A673 (cell line): ENCODE measurements around the gene SPATA25. TPM values are rescaled to one million over a fixed set of nuclear protein-coding genes. Genes with fewer than 3 reads are reported as not detected.

ENCODE experiments used
- BruUV-seq: library from RNA; stranded (reverse); fragments of 400-500 nt; replicated peaks from 2 replicates; lab custom pipeline; 2021; lab: Mats Ljungman, UMichigan
- CTCF ChIA-PET: fragments of 300-600 bp; sonication (Branson Sonifier 250); formaldehyde crosslinking; loops from one replicate; lab custom pipeline; 2022; ENCODE audit warnings: antibody characterized with exemption; lab: Charles Lee
- POLR2A ChIA-PET: fragments of 300-600 bp; sonication (Branson Sonifier 250); formaldehyde crosslinking; loops from one replicate; lab custom pipeline; 2022; ENCODE audit warnings: antibody characterized with exemption; ENCODE audit not compliant: low non-redundant PET; lab: Charles Lee
- DNase-seq: peaks from one replicate; pipeline ENCODE4 v3.0.0-alpha.2; 2015; ENCODE audit warnings: low spot score
- H3K27ac ChIP-seq: fragments of 200-600 bp; sonication (generic); 2 replicates; pipeline ENCODE4 v1.5.1; 2016; ENCODE audit warnings: mixed run types, low read depth, mild to moderate bottlenecking, mixed read lengths, antibody characterized with exemption, low read length; ENCODE audit not compliant: poor library complexity, severe bottlenecking
- H3K27me3 ChIP-seq: fragments of 200-600 bp; sonication (generic); replicated peaks from 2 replicates; pipeline ENCODE4 v1.6.1; 2017; ENCODE audit warnings: mixed run types, low read depth, mild to moderate bottlenecking, mixed read lengths, antibody characterized with exemption, low read length; ENCODE audit not compliant: insufficient read depth, poor library complexity
- H3K36me3 ChIP-seq: fragments of 200-600 bp; sonication (generic); 2 replicates; pipeline ENCODE4 v1.6.1; 2016; ENCODE audit warnings: mixed run types, mild to moderate bottlenecking, mixed read lengths, antibody characterized with exemption, low read length; ENCODE audit not compliant: insufficient read depth, poor library complexity, severe bottlenecking
- H3K4me1 ChIP-seq: fragments of 200-600 bp; sonication (generic); 2 replicates; pipeline ENCODE4 v1.6.1; 2017; ENCODE audit warnings: mixed run types, mild to moderate bottlenecking, mixed read lengths, antibody characterized with exemption, low read length; ENCODE audit not compliant: insufficient read depth, poor library complexity, severe bottlenecking
- H3K4me3 ChIP-seq: fragments of 200-600 bp; sonication (generic); 2 replicates; pipeline ENCODE4 v1.5.1; 2016; ENCODE audit warnings: low read depth, mixed run types, mild to moderate bottlenecking, mixed read lengths, low read length; ENCODE audit not compliant: poor library complexity, severe bottlenecking
- H3K9me3 ChIP-seq: fragments of 200-600 bp; sonication (generic); 2 replicates; pipeline ENCODE4 v1.6.1; 2016; ENCODE audit warnings: mixed run types, low read depth, mild to moderate bottlenecking, mixed read lengths, antibody characterized with exemption, low read length; ENCODE audit not compliant: poor library complexity, severe bottlenecking
- EZH2 ChIP-seq: fragments of 200-600 bp; sonication (generic); IDR thresholded peaks from 2 replicates; pipeline ENCODE4 v1.6.1; 2017; ENCODE audit warnings: borderline replicate concordance, low read depth, mild to moderate bottlenecking, mixed read lengths, antibody characterized with exemption, low read length; ENCODE audit not compliant: poor library complexity, severe bottlenecking
- intact Hi-C: fragments of 100-400 bp; cut with micrococcal nuclease; formaldehyde crosslinking; loops from one replicate; pipeline ENCODE4 v1.10.0; 2022; ENCODE audit not compliant: unreplicated experiment
- total RNA-seq: library from RNA; stranded (reverse); gene quantifications from 2 replicates; pipeline ENCODE4 v1.2.3, GENCODE V29; 2021
- TF ChIP-seq, protein P1 (sequence below): fragments of 300-800, 200-600 bp; sonication (generic); conservative IDR thresholded peaks from 2 replicates; pipeline ENCODE4 v1.5.1; 2017; ENCODE audit warnings: low read depth, mild to moderate bottlenecking, antibody characterized with exemption, low read length, moderate library complexity, mixed read lengths

The SPATA25 gene
- total RNA-seq, 1 experiment from 2014 or later = 1.9 TPM

- H3K27me3 ChIP-seq = no peaks in the 10 kb centered on the region
- no peaks in the 10 kb centered on the region for H3K4me1 ChIP-seq
- TF ChIP-seq, protein P1, sequence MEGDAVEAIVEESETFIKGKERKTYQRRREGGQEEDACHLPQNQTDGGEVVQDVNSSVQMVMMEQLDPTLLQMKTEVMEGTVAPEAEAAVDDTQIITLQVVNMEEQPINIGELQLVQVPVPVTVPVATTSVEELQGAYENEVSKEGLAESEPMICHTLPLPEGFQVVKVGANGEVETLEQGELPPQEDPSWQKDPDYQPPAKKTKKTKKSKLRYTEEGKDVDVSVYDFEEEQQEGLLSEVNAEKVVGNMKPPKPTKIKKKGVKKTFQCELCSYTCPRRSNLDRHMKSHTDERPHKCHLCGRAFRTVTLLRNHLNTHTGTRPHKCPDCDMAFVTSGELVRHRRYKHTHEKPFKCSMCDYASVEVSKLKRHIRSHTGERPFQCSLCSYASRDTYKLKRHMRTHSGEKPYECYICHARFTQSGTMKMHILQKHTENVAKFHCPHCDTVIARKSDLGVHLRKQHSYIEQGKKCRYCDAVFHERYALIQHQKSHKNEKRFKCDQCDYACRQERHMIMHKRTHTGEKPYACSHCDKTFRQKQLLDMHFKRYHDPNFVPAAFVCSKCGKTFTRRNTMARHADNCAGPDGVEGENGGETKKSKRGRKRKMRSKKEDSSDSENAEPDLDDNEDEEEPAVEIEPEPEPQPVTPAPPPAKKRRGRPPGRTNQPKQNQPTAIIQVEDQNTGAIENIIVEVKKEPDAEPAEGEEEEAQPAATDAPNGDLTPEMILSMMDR = no peak
- TF ChIP-seq EZH2 = no peak
- intact Hi-C loops = no loop called here
- H3K36me3 ChIP-seq = peaks cover 20% of the 10 kb centered on the region
- no peak for DNase-seq
- ChIA-PET POLR2A (no interaction called here), CTCF (no interaction called here)
- H3K9me3 ChIP-seq = no peaks in the 10 kb centered on the region
- H3K4me3 ChIP-seq = no peak overlapping the region
- BruUV-seq = no TSS peak
- H3K27ac ChIP-seq = no peak overlapping the region
Observed at GRCh38 chr20:45840700-45841198, 46.7 kb downstream of the SPATA25 start.

DNA sequence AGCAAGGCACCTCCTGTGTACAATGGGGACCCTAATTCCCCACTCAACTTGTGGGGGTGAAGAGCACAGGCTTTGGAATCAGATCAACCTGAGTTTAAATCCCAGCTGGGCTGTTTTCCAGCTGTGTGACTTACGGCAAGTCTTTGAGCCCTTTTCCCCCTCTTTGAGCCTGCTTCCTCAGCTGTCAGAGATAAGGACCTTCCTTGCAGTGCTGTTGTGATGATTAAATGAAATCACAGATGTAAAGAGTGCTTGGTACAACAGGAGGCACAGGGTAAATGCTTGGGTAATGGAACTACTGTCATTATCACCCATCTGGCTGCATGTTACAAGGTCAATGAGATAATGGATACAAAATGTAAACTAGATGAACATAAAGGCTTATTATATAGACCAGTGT lies 50.6 kb downstream of the SPATA25 start:
- peaks cover under 1% of the 10 kb centered on the region for H3K36me3 ChIP-seq
- CTCF ChIA-PET = no interaction called here
- no peak overlapping the region for H3K27ac ChIP-seq

More for the DNA sequence above, 50.6 kb downstream of the SPATA25 start:
- intact Hi-C loops = no loop called here
- no TSS peak for BruUV-seq
- TF ChIP-seq EZH2 = no peak
- TF ChIP-seq, protein P1 = no peak
- H3K4me1 ChIP-seq = peaks cover 8% of the 10 kb centered on the region
- no peak overlapping the region for H3K4me3 ChIP-seq
- POLR2A ChIA-PET = no interaction called here
- no peaks in the 10 kb centered on the region for H3K27me3 ChIP-seq
- no peaks in the 10 kb centered on the region for H3K9me3 ChIP-seq
- DNase-seq = no peak

Other genes with a start within 250 kb of the SPATA25 start
- not detected in 2 replicates for gene WFDC11, start 217.4 kb downstream of the SPATA25 start, total RNA-seq
- not detected in 2 replicates for gene WFDC13, start 185.6 kb downstream of the SPATA25 start, total RNA-seq
- not detected in 2 replicates for gene WFDC10B, start 182.6 kb downstream of the SPATA25 start, total RNA-seq
- gene SPINT4, start 165.3 kb downstream of the SPATA25 start, total RNA-seq = not detected in 2 replicates
- gene WFDC3, start 95.7 kb downstream of the SPATA25 start, total RNA-seq = 0.63 TPM in 1 of 2 replicates, not detected in the other
- 44.6 and 45.9 TPM in 2 replicates for gene DNTTIP1, start 95.7 kb downstream of the SPATA25 start, total RNA-seq
- gene UBE2C, start 75.0 kb downstream of the SPATA25 start, total RNA-seq = 241 and 249 TPM in 2 replicates
- gene TNNC2, start 60.3 kb downstream of the SPATA25 start, total RNA-seq = not detected in 2 replicates
- 3.1 and 7.3 TPM in 2 replicates for gene SNX21, start 53.8 kb downstream of the SPATA25 start, total RNA-seq
- 16.9 and 19.8 TPM in 2 replicates for gene ACOT8, start 30.2 kb downstream of the SPATA25 start, total RNA-seq
- 2.6 TPM in 2 replicates for gene ZSWIM3, start 30.0 kb downstream of the SPATA25 start, total RNA-seq
- 13.2 and 14.3 TPM in 2 replicates for gene ZSWIM1, start 6.4 kb downstream of the SPATA25 start, total RNA-seq
- gene NEURL2, start 3.6 kb upstream of the SPATA25 start, total RNA-seq = 3.2 and 3.3 TPM in 2 replicates
- gene CTSA, start 3.7 kb upstream of the SPATA25 start, total RNA-seq = 76.7 and 83.5 TPM in 2 replicates
- 58.3 and 62.8 TPM in 2 replicates for gene PLTP, start 24.5 kb upstream of the SPATA25 start, total RNA-seq
- 47.5 and 55.8 TPM in 2 replicates for gene PCIF1, start 47.1 kb upstream of the SPATA25 start, total RNA-seq
- gene ZNF335, start 84.6 kb upstream of the SPATA25 start, total RNA-seq = 31.9 and 32.9 TPM in 2 replicates
- 2.4 and 2.8 TPM in 2 replicates for gene MMP9, start 121.3 kb upstream of the SPATA25 start, total RNA-seq
- gene SLC12A5, start 141.6 kb upstream of the SPATA25 start, total RNA-seq = 20.0 and 20.9 TPM in 2 replicates
- 44.1 and 55.4 TPM in 2 replicates for gene NCOA5, start 202.3 kb upstream of the SPATA25 start, total RNA-seq
- gene CD40, start 230.7 kb upstream of the SPATA25 start, total RNA-seq = 16.3 and 18.7 TPM in 2 replicates